ENCODE measurements around the gene PTS.
"Not testable (repeated sequence)": the region's sequence is repeated elsewhere in the genome, so short reads cannot be mapped to it uniquely, and the experiment has no call there.

The PTS gene

DNA sequence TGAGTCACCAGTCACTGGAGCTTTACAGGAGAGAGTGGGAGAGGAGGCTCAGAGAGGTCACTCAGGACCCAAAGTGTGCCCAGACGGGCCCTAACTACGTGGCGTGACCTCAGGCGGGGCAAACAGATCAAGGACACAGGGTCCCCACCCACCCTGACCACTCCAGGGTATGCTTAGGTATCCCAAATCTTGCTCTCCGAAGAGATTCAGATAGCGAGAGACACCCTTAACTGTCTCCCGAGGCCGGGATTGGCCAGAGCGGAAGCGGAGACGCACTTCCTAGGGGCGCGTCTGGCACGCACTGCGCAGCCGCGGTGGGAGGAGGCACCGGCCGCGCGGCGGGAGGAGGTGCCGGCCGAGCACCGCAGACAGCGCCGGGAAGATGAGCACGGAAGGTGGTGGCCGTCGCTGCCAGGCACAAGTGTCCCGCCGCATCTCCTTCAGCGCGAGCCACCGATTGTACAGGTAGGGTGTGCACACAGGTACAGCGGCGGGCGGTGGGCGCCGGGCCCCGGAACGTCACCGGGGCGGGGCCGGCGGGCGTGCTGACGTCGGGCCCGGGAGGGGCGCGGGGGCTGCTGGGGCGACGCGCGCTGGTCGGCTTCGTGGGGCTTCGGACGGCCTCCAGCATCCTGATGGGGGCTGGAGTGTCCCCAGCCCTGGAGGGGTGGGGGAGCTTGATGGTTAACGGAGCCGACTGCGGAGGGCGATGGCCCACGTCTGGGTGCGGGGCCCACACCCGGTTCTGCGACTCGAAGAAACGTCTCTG lies at the start of gene PTS:
Gene PTS, plus strand, starts transcription at position 367 of the 769 bp plus-strand sequence. Its CDS starts 16 bp downstream, at position 383.
- Mint-ChIP-seq H3K27me3 (no peaks in the 10 kb centered on the region), H3K4me3 (peak within 1 kb of the TSS; percentile 97), H3K36me3 (peaks cover 12% of the 10 kb centered on the region), H3K27ac (peak within 1 kb of the TSS; percentile 99), H3K4me1 (peaks cover 10% of the 10 kb centered on the region), H3K9me3 (no peaks in the 10 kb centered on the region)
- DNase-seq (ENCODE audit: low spot score in 2 of 2) (peak; percentile 82 to 86), ATAC-seq (ENCODE audit: low read depth) (peak; percentile 87)

DNA sequence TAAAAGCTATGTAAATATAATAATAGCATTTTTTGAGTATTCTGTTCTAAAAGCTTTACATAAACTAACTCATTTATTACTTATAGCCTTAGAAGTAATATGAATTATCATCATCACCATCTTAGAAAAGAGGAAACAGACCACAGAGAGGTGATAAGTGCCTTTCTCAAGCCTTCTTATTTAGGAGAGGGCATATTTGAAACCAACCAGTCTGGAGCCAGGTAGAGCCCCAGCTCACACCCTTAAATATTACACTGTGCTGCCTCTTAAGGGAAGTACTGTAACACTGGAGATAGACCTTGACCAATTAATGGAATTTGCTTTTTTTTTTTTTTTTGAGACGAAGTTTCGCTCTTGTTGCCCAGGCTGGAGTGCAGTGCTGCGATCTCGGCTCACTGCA lies 48.6 kb upstream of the PTS start:
- Mint-ChIP-seq H3K27ac (no peak overlapping the region), H3K4me1 (peaks cover 20% of the 10 kb centered on the region), H3K27me3 (peaks cover 7% of the 10 kb centered on the region), H3K36me3 (no peaks in the 10 kb centered on the region), H3K4me3 (no peak overlapping the region), H3K9me3 (no peaks in the 10 kb centered on the region)
- ATAC-seq (ENCODE audit: low read depth) (no peak), DNase-seq (ENCODE audit: low spot score in 2 of 2) (no peak)

DNA sequence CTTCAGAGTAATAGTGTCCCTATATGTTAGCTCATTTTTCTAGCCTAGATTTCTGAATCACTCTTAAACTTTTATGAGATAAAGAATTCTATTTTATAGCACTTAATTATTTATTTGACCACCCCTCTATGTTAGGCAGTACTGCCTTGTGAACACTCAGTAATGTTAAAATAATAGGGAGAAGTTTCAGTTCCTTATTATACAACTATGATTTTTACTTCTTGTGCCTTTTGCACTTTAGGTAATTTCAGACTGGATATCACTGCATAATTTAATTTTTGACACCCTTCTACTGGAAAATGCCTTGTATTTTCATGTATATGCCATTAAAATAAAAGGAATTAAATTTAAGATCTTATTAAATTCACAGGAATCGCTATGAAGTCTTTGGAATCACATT lies 47.8 kb upstream of the PTS start:
- Mint-ChIP-seq H3K36me3 (no peaks in the 10 kb centered on the region), H3K27me3 (peaks cover 7% of the 10 kb centered on the region), H3K27ac (no peak overlapping the region), H3K9me3 (no peaks in the 10 kb centered on the region), H3K4me1 (peaks cover 24% of the 10 kb centered on the region), H3K4me3 (no peak overlapping the region)
- DNase-seq (ENCODE audit: low spot score in 2 of 2) (no peak), ATAC-seq (ENCODE audit: low read depth) (no peak)

DNA sequence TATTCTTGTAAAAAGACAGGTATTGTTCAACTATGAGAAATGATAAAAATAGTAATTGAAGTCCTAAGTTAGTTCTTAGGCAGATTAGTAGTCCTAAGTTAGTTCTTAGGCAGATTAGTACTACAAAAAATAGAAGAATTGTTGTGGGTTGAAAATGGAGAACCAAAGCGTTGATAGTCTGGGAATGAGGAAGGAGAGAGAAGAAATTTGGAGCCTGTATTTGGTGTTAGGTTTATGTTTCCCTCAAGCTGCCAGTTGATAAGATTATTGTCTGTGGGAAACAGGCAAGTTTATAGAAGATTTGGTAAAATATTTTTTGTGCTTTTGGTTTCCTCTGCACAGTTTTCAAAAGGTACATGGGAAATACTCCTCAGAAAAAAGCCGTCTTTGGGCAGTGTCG lies 47.3 kb upstream of the PTS start:
- no peak for ATAC-seq (ENCODE audit: low read depth)
- Mint-ChIP-seq H3K27me3 (peaks cover 7% of the 10 kb centered on the region), H3K36me3 (no peaks in the 10 kb centered on the region)

DNA sequence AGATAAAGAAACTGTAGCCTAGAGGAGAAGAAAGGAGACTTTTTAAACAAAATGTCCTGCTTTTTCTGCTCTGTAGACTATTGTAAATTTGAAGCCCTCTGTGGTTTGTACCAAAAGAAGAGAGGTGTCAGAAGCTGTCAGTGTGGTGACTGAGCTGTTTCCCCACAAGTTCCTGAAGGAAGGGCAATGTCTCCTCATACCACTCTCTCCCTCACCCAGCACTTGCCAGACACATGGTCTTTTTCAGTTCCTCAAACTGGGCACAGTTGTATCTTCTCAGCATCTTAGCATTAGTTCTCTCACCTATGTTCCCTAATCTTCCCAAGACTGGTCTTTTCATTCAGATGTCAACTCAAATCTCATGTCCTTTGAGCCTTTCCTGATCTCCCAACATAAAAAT lies 46.6 kb upstream of the PTS start:
- ATAC-seq (ENCODE audit: low read depth) (peak; percentile 82), DNase-seq (ENCODE audit: low spot score in 2 of 2) (peak in 1 of 2 donors; percentile 17)
- H3K27me3 Mint-ChIP-seq = peaks cover 6% of the 10 kb centered on the region
- no peaks in the 10 kb centered on the region for H3K36me3 Mint-ChIP-seq
- H3K9me3 Mint-ChIP-seq = no peaks in the 10 kb centered on the region
- no peak overlapping the region for H3K4me3 Mint-ChIP-seq
- peaks cover 23% of the 10 kb centered on the region for H3K4me1 Mint-ChIP-seq
- no peak overlapping the region for H3K27ac Mint-ChIP-seq

More for the DNA sequence above, 47.3 kb upstream of the PTS start:
- no peak for DNase-seq (ENCODE audit: low spot score in 2 of 2)
- H3K4me1 Mint-ChIP-seq = peaks cover 24% of the 10 kb centered on the region
- no peaks in the 10 kb centered on the region for H3K9me3 Mint-ChIP-seq
- no peak overlapping the region for H3K4me3 Mint-ChIP-seq
- no peak overlapping the region for H3K27ac Mint-ChIP-seq

DNA sequence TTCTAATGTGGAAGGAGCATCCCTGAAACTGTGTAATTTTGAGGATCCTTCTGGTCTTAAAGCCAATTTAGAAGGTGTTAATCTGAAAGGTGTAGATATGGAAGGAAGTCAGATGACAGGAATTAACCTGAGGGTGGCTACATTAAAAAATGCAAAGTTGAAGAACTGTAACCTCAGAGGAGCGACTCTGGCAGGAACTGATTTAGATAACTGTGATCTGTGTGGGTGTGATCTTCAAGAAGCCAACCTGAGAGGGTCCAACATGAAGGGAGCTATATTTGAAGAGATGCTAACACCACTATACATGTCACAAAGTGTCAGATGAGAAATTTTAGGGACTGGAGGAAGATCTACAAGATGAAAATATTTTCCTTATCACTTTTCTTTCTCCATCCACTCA lies 43.4 kb upstream of the PTS start:
- Mint-ChIP-seq H3K4me3 (no peak overlapping the region), H3K27me3 (peaks cover 2% of the 10 kb centered on the region), H3K9me3 (no peaks in the 10 kb centered on the region), H3K36me3 (no peaks in the 10 kb centered on the region), H3K27ac (peak overlapping the region; percentile 25), H3K4me1 (peaks cover 14% of the 10 kb centered on the region)
- DNase-seq (ENCODE audit: low spot score in 2 of 2) = no peak
- no peak for ATAC-seq (ENCODE audit: low read depth)

DNA sequence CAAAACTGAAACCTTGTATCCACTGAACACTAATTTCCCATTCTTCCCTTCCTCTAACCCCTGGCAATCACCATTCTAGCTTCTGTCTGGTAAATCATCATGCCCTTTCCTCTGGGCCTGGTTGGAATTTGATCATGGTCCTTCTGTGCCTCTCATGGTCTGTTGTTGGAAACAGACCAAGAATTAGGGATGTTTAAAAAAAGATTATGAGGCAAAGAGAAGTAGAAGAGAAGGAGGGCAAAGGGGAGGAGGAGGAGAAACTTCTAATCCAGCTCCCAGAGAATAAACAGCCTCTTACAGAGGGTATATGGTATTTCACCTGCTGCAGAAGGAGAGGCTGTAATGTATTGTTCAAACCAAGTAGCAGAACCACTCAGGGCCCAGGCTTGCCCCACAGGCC lies 40.3 kb upstream of the PTS start:
- H3K27ac Mint-ChIP-seq = no peak overlapping the region

DNA sequence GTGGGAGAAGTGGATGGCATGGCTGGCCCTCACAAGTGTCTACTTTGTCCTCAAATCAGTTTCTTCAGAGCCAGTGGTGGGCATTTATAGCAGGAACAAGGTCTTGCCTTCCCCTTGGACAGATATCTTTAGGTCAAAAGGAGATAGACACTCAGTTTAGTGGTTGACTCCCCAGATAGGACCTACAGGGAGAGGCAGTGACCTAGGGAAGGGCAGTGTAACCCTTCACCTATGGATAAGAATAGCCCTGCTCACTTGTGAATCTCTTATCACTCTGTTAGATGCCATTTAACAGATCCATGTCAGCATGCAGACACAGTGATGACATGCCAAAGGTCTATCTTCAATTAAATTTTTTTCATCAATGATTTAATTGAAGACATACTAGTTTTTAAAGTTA lies 39.9 kb upstream of the PTS start:
- Mint-ChIP-seq H3K27me3 (peaks cover 6% of the 10 kb centered on the region), H3K4me1 (peaks cover 7% of the 10 kb centered on the region), H3K4me3 (no peak overlapping the region), H3K36me3 (no peaks in the 10 kb centered on the region), H3K9me3 (no peaks in the 10 kb centered on the region), H3K27ac (no peak overlapping the region)
- ATAC-seq (ENCODE audit: low read depth) = no peak
- DNase-seq (ENCODE audit: low spot score in 2 of 2) = no peak

More for the DNA sequence above, 40.3 kb upstream of the PTS start:
- Mint-ChIP-seq H3K9me3 (no peaks in the 10 kb centered on the region), H3K36me3 (no peaks in the 10 kb centered on the region), H3K4me3 (no peak overlapping the region), H3K4me1 (peaks cover 7% of the 10 kb centered on the region), H3K27me3 (peaks cover 6% of the 10 kb centered on the region)
- no peak for ATAC-seq (ENCODE audit: low read depth)
- no peak for DNase-seq (ENCODE audit: low spot score in 2 of 2)

DNA sequence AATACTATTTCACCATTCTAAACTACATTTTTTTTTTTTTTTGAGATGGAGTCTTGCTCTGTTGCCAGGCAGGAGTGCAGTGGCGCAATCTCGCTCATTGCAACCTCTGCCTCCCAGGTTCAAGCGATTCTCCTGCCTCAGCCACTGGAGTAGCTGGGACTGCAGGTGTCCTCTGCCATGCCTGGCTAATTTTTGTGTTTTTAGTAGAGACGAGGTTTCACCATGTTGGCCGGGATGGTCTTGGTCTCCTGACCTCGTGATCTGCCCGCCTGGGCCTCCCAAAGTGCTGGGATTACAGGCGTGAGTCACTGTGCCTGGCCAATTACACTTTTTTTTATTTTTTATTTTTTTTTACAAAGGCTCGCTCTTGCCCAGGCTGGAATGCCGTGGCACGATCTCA lies 31.1 kb upstream of the PTS start:
- not testable (repeated sequence) for ATAC-seq (ENCODE audit: low read depth); H3K36me3 Mint-ChIP-seq; H3K4me3 Mint-ChIP-seq; DNase-seq (ENCODE audit: low spot score in 2 of 2); H3K4me1 Mint-ChIP-seq; H3K27ac Mint-ChIP-seq; H3K9me3 Mint-ChIP-seq; H3K27me3 Mint-ChIP-seq

DNA sequence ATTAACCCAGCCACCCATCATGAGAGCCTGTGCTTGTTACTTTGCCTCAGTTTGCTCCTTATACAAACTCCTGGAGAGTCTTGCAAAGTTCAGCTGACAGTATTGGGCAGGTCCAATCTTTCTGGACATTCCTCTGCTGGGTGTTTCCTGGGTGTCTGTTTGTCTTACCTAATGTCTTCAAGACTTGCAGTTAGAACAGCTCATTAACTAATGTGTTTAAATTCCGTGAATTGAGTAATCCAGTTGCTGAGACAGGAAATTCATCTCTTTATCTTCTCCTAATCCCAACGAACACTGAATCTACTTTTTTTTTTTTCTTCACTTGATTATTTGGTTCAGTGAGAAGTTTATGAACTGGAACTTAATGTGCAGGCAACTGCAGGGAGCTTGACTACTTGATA lies 30.3 kb upstream of the PTS start:
- Mint-ChIP-seq H3K36me3 (no peaks in the 10 kb centered on the region), H3K4me1 (no peaks in the 10 kb centered on the region), H3K27me3 (peaks cover 9% of the 10 kb centered on the region), H3K9me3 (no peaks in the 10 kb centered on the region), H3K4me3 (no peak overlapping the region), H3K27ac (no peak overlapping the region)
- DNase-seq (ENCODE audit: low spot score in 2 of 2) = no peak
- ATAC-seq (ENCODE audit: low read depth) = no peak

DNA sequence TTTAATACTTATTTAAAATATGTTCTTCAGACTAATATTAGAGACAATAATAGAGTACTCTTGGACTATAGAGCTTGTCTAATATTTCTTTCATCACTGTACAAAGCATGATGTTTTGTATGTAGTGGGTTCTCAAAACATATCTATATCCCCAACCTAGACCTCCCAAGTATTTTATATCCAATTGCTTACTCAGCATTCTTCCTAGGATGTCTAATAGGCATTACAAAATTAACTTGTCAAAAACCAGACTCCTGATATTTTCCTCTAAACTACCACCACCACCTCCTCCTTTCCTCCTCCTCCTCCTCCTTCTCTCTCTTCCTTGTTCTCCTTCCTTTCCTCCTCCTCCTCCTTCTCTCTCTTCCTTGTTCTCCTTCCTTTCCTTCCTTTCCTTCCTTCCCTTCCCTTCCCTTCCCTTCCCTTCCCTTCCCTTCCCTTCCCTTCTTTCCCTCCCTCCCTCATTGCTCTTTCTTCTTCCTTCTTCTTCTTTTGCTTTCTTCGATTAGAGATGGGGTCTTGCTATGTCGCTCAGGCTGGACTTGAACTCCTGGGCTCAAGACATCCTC lies 29.6 kb upstream of the PTS start:
- Mint-ChIP-seq H3K27me3 (peaks cover 9% of the 10 kb centered on the region), H3K4me1 (no peaks in the 10 kb centered on the region), H3K36me3 (no peaks in the 10 kb centered on the region), H3K9me3 (no peaks in the 10 kb centered on the region), H3K4me3 (no peak overlapping the region), H3K27ac (no peak overlapping the region)
- DNase-seq (ENCODE audit: low spot score in 2 of 2) (no peak), ATAC-seq (ENCODE audit: low read depth) (no peak)

DNA sequence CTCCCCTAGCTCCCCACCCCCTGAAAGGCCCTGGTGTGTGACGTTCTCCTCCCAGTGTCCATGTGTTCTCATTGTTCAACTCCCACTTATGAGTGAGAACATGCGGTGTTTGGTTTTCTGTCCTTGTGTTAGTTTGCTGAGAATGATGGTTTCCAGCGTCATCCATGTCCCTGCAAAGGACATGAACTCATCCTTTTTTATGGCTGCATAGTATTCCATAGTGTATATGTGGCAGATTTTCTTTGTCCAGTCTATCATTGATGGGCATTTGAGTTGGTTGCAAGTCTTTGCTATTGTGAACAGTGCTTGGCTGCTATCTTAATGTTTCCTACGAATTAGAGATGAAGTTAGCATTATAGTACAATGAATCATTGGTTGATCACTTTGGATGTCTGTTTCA lies 27.1 kb upstream of the PTS start:
- H3K4me3 Mint-ChIP-seq; ATAC-seq (ENCODE audit: low read depth); H3K4me1 Mint-ChIP-seq; H3K9me3 Mint-ChIP-seq; H3K27ac Mint-ChIP-seq; H3K27me3 Mint-ChIP-seq; H3K36me3 Mint-ChIP-seq; DNase-seq (ENCODE audit: low spot score in 2 of 2): not testable (repeated sequence)

DNA sequence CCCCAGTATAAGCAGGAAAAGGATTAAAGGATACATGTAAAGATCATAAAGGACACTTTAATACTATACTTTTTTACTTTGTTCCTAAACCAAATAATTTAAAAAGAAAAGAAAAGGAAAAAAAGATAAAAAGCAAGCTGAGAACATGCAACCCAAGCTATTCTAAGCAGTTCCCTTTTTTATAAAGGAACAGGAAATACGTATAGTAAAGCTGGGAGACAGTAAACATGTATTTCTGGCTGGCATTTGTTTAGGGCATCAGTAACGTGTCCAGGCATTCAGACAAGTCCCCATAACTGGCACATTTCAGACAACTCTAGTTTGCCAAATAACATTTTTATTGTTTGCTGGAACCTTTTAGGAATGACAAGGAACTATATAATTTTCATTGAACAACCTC lies 26.0 kb upstream of the PTS start:
- Mint-ChIP-seq H3K4me3 (no peak overlapping the region), H3K27ac (no peak overlapping the region), H3K36me3 (no peaks in the 10 kb centered on the region), H3K27me3 (peaks cover 9% of the 10 kb centered on the region), H3K9me3 (no peaks in the 10 kb centered on the region), H3K4me1 (no peaks in the 10 kb centered on the region)
- DNase-seq (ENCODE audit: low spot score in 2 of 2) = no peak
- no peak for ATAC-seq (ENCODE audit: low read depth)

DNA sequence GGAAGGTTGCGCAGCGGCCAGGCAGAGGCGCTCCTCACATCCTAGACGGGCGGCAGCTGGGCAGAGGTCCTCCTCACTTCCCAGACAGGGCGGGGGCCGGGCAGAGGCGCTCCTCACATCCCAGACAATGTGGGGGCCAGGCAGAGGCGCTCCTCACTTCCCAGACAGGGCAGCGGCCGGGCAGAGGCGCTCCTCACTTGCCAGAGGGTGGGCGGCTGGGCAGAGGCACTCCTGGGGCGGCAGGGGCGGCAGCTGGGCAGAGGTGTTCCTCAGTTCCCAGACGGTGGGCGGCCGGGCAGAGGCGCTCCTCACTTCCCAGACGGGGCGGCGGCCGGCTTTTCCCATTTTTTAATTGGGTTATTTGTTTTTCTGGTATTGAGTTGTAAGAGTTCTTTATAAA lies 20.2 kb upstream of the PTS start:
- ATAC-seq (ENCODE audit: low read depth) (no peak), DNase-seq (ENCODE audit: low spot score in 2 of 2) (no peak)
- Mint-ChIP-seq H3K27ac (no peak overlapping the region), H3K4me3 (no peak overlapping the region), H3K9me3 (no peaks in the 10 kb centered on the region), H3K36me3 (no peaks in the 10 kb centered on the region), H3K4me1 (no peaks in the 10 kb centered on the region), H3K27me3 (no peaks in the 10 kb centered on the region)

DNA sequence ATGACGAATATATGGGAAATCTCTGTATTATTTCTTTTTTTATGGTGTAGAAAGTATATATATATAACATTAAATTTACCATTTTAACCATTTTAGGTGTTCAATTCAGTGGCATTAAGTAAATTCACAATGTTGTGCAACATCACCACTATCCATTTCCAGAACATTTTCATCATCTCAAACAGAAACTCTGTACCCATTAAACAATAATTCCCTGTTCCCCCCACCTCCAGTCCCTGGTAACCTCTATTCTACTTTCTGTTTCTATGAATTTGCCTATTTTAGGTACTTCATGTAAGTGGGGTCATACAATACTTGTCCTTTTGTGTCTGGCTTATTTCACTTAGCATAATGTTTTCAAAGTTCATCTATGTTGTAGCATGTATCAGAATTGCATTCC lies 15.3 kb upstream of the PTS start:
- Mint-ChIP-seq H3K27ac (no peak overlapping the region), H3K27me3 (peaks cover 2% of the 10 kb centered on the region), H3K4me3 (no peak overlapping the region), H3K36me3 (no peaks in the 10 kb centered on the region), H3K9me3 (no peaks in the 10 kb centered on the region), H3K4me1 (no peaks in the 10 kb centered on the region)
- DNase-seq (ENCODE audit: low spot score in 2 of 2) (no peak), ATAC-seq (ENCODE audit: low read depth) (no peak)
